SKM-1 treated with dmso at 0.1 percent for 144 hours (cell line): ENCODE results near the gene POC1A.
A peak's percentile ranks its signal among the peaks of the same experiment; 100 is the strongest.

ENCODE experiments used
- DNase-seq: peaks from one replicate; lab custom pipeline; 2025; ENCODE audit not compliant: unreplicated experiment; lab: John Stamatoyannopoulos, UW

POC1A gene

DNA sequence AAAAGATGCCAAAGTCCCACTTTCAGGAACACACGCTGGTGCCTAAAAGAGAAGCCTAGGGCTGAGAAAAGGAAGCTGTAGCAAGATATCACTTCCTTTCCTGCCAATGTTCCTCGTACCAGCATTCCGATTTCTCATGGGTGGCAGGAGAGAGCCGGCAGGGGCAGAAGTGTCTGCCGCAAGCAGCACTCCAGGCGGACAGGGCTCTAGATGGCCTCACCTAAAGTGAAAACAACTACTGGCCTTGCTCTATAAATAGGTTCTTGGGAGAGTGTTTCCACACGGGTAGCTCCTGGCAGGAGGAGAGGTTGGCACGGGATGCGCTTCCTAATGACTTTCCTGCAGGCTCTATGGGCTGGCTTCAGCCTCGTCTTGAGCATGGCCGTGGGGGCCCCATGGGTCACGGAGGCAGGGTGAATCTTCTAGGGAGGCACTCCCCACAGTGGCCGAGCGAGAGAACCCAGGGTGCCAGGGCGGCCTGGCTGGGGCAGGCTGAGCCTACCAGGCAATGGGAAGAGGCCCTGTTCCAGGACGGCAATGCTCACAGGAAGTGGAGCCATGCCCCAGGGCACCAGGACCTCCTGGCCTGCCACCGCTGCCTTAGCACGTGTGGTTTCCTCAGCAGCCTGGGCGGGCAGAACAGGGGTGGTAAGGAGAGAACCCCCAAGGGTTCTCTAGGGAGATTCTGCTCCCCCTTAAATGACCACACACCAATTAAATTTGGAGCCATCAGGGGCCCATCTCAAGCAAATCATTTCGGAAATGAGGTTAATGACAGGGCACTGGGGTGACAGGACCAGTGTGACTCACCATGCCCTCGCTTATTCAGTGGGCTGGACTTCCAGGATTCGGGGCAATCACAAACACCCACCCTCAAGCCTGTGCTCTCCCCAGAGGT is 83.2 kb downstream of the POC1A start:
- no peak for DNase-seq

DNA sequence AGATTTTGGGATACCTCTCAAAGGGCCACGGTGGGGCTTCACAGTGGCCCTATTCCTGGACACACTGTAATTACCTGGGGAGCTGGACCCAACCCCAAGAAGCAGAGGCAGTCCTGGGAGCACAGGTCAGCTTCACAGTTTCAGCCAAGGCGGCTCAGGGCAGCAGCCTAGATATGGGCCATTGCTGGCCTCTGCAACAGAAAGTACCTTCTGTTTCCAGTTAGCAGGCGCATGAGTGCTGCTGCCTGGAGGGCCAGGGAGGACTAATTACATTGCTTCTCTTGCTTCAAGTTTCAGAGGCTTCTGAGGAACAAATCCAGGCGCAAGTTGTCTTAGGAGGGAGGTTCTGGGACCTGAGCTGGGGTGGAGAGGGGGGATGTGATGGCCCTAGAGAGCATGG is 84.4 kb downstream of the POC1A start:
- no peak for DNase-seq

DNA sequence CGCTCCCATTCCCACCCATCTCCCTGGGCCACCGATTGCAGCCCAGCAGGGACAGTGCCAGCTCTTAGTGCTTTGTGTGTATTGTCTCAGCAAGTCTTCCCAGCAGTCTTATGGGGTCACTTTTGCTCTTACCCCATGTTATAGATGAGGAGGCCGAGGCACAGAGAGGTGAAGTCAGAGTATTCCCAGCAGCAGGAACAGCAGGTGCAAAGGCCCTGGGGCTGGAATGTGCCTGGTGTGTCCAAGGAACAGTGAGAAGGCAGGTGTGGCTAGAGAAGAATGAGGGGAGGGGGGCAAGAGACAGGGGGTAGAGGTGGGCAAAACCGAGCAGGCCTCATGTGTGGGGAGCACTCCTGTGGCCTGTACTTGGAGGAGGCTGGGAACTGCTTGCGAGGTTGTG is 85.1 kb downstream of the POC1A start:
- DNase-seq: no peak

DNA sequence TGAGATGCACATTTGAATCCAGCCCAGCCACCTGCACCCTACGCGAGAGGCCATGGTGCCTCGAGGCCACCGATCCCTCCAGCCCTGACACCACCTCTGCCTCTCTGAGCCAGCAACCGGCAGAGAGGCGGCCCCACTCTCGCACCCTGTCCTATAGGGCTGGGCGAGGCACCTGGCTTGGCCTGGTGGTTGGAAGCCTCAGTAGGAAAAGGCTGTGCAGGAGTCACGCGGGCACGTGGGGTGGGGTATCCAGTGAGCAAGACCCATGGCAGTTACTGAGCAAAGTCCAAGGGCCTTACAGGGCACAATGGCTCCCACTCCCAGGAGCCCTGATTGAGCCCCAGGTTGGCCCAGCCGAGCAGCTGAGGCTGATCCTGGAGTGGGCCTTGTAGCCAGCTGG is 85.5 kb downstream of the POC1A start:
- no peak for DNase-seq

DNA sequence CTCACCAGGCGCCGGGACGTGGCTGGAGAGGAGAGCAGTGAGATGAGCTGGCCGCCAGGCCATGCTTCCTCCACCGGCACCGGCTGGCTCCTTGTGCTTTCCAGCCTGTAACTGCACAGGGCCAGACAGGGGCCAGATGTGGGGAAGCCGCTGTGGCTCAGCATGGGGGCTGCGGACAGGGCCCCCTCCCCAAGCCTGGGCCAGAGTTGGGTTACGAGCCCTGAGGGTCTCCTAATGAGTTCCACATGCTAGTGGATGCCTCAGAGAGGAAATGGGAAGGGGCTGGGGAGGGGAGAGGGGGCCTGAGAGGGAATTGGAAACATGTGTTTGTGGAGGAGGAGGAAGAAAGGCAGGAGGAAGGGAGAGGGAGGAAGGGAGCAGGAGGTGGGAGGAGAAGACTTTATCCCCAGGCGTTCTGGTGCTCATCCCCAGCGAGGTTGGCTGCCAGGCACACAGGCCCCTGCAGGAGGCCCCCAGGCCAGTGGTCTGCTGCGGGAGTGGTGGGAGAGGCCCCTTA is 86.1 kb downstream of the POC1A start:
- DNase-seq: no peak

DNA sequence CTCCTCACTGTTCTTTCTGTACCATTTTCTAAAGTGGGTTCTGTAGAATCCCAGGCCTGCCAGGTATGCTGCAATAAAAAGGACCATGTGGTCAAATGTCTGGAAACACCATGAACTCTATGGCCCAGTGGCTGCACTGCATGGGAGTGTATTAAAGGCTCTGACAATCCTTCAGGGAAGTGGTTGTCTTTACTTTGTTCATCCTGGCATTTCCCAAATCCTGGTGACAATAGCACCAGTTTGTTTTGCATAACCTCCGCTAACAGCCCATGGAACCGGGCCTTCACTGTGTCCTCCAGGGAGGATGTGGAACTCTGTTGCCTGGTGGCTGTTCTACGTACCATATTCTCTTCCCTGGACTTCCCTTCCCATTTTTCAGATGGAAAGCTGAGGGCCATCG is 86.7 kb downstream of the POC1A start:
- no peak for DNase-seq

DNA sequence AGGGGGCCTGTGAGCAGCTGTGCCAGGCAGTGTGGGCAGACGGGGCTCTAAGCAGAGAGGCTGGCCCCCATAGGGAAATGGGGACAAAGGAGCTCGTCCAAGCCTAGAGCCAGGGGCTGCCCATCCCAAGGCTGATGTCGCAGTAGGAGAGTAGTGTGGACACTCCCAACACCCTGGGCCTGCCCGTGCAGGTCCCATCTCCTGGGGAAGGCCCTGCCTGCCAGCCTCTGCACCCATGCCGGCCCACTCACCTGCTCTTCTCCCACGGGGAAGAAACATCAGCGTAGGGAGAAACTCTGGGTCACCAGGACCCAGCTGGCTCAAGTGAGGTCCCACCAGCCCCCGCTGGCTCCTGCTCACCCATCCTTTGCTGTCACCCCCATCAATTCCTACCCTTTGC is 87.2 kb downstream of the POC1A start:
- no peak for DNase-seq

DNA sequence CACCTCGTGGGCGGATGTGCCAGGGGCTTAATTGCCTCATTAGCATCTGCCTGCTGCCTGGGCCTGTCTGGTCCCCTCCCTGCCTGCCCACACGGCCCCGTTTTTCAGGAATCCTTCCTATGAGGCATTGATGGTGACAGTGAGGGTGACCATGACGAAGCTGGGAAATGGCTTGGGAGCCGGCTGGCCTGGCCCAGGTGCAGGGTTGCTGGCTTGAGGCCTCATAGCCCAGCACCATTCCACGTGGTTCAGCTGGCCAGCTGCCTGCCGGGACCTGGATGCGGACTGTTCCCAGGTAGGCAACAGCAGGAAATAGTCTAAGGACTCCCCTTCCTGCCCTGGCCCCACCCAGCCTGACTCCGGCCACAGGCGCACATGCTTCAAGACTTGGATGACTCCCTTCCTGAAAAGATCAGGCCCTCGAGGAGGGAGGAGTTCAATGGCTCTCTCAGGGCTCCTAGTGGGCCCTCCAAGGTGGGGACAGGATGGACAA is 88.9 kb downstream of the POC1A start:
- DNase-seq: no peak

DNA sequence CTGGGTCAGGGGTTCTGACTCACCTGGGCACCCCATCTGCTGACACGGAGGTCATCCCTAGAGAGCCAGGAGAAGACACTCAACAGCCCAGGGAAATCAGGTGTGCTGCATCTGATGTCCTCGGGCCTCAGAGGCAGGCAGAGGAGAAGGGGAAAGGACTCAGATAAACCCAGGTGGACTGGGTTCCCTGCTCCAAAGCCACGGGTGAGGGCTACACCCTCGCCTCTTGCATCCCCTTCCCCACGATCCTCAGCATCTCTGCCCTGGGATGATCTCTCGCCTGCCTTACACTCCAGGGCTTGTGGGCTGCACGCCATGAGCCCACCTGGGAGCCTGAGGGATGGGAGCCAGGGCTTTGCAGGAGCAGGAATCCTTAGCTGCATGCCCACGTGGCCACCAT is 89.7 kb downstream of the POC1A start:
- DNase-seq: no peak

DNA sequence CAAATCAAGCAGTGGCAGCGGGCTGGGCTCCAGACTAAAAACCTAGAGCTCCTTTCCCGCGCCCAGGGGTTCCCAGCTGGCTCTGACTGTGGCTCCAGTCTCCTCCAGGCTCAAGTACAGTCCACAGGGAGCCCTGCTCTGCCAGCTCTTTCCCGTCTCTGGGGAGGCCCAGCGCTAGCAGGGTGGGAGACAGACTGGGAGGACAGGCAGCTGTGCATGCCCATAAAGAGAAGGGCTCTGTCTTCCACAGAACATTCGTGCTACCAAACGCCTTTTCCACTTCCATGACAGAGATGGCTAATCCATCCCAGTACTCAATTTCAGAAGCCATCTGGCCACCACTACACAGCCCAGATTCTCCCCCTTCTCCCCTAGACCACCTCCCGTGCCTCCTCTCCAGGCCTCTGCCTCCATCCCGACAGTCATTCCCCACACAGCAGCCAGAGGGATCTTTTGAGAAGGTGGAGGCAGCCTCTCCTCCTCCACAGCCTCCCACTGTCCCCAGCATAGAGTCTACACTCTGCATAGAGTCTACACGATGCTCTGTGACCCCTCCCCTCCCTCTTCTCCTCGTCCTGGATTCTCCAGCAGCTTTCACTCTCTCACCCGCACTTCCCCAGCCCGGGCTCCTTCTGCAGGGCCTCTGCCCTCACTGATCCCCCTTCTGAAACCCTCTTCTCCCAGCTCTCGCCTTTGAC is 91.0 kb downstream of the POC1A start:
- DNase-seq: no peak

DNA sequence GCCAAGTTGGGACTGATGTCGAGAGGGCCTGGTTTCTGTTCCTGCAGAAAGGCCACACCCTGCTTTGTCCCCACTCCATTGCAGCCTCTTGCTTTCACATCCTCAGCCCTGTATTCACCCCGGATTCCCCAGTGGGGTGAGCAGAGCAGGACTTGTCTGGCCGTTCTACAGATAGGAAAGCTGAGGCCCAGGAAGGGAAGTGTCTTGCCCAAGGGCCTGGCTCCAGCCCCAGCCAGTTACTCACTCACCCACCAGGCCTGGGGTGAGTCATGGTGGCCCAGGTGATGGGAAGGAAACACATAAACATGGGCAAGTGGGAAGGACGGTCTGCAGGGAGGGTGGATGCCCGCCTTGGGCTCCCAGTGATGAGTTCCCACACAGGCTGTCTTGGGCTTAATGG is 91.7 kb downstream of the POC1A start:
- peak; percentile 22 for DNase-seq

DNA sequence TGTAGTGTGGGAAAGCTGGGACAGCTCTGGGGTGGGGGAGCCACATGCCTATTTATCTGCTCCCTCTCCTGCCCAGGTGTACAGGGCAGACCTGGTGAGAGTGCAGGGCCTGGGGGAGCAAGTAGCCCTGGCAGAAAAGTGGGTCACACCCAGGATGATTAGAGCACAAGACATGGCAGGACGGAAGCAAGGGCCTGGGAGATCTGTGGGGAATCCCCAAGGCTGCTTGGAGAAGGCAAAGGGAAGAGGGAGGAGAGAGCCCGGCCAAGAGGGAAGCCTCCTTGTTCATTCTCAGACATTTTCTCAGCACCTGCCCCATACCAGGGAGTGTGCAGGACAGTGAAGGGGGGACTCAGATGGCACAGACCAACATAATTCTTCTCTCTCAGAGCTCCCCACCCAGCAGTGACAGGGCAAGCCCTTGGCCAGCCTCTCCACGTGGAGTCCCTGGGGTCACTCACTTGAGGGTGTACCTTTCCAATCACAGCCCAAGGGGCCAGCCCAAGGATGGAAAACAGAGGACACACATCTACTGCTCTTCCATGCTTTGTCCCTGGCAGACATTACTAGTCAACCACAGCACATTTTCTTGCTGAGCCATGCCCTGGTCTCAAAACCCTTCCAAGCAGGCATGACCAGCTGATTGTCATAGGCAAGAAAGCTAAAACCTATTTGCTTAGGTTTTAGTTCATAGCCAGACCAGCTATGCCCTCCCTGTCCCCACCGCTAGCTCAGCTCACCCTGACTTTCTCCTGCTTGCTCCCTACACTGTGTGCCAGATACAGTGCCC is 92.9 kb downstream of the POC1A start:
- DNase-seq: no peak

DNA sequence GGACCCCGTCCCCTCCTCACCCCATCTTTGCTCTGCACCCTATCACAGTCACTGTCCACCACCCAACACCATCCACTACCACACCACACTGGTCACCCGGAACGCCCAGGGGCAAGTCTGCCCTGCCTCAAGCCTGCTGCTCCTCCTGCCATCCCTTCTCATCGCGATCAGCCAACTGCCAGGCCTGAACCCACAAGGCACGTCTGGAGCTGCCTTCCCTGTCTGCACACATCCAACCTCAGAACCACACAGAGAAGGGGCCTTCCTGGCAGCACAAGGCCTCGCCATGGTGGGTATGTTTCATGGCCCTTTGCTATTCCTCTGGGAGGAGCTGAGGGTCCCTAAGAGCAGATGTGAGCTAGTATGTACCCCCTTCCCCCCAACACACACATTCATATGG is 94.4 kb downstream of the POC1A start:
- DNase-seq: no peak

DNA sequence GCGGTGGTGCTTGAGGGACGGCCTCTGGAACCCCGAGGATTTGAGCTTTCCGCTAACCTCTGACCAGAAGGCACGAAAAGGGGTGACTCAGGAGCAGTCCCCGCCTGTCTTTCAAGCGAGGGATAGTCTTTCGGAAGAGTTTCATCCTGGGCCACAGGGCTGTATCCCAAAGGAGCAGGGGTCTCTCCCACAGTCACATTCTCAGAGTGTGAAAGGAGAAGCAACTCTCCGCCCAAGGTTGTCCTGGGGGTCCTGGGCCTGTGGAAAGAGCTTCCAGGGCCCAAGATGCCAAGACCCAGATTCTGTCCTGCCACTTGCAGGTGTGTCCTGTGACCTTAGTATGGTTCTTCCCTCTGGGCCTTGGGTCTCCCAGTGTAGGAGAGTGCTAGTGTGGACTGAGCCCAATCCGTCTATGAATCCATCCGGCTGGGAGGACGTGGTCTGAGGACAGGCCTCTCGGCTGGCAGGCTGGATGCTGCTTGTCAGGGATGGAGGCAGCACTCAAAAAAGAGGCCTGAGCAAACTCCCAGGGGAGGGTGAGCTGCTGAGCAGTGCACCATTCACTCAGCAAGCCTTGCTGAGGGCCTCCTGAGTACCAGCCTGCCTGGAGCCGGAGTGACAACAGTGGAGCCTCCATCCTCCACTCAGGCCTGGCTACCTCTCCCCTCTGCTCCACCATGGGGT is 96.3 kb downstream of the POC1A start:
- no peak for DNase-seq

DNA sequence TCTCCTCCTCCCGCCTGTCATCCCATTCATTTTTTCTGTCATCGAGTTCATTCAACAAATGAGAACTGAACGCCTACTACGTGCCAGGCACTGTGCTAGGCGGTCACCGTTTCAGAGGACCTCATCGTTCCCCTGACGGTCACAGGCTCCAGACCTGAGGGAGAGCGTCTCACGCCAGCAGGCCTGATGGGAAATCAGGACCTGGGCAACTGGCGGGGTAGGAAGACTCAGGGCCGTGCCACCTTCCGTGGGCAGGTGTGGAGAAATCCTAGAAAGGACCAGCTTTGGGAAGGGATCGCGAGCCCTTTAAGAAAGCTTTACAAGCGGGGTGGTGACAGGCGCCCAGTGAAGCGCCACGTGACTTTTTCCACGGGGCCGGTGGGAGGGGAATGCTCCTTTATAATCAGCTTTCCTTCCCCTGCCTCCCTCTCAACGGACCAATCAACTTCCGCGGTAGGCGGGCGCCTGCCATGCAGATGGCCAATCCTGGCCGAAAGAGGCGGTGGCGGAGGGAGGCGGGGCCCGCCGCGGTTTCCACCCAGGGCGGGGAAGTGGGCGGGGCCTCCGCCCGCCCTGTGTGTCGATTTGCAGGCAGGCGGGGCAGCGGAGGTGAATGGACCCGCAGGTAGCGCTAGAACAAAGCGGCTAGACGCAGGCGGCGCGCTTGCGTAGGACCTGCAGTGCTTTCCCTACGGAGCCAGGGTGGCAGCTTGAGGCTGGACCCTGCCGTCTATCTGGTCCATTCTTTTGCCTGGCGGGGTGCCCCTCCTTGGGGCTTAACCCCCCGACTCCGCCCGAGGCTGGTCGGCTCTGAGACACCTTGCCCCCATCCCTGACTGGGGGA is 97.0 kb downstream of the POC1A start:
- DNase-seq: peak; percentile 97

DNA sequence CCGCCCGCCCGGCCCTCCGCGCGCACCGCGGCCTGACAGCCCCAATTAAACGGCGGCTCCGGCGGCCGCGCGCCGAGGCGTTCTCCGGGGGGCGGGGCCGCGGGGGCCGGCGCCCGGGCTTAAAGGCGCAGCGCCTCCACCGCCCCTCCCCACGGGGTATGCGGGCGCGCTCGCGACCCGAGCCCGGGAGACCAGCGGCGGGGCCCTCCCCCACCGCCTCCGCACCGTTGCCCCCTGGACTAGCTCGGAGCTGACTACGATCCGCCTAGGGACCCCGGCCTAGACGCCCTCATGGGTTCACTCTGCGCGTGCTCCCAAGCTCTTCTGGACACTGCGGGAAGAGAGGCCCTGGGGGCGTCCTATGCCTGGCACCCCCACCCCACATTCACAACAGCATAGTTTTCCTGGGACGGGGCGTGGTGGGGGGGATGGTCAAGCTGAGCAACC is 97.7 kb downstream of the POC1A start, which contains the start of gene DUSP7:
Gene DUSP7 (minus strand): TSS at position 51 of the 447 bp plus-strand sequence. CDS start 205 bp downstream, outside the sequence.
- DNase-seq: peak; percentile 47

DNA sequence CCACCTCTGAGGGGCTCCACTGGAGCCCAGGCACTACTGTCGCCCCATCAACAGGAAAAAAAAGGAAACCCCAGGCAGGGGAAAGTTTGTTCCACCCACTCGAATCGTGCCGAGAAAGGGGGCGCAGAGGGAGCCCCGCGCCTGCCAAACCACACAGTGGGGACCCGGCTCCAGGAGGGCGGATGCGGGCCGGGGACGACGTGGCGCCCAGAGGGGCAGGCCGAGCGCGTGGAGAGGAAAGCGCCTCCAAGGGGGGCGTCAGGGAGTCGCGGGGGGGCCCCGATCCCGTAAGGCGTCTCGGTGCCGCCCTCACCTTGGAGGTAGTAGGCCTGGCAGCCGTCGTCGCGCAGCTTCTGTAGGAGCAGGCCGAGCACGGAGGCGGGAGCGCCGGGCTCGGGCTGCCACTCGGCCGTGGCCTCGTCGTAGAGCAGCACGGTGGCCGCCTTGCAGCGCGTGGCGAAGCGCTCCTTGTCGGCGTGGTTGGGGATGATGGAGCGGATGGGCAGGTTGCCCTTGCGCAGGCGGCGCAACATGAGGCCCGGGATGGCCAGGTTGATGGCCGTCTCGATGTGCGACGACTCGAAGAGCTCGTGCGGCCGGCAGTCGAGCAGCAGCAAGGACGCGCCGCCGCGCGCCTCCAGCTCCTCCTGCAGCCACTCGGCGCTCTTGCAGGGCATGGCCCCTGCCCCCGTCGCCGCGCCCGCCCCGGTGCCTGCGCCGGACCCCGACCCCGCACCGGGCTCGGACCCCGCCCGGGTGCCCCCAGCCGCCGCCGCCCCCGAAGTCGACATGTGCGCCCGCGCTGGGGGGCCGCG is 98.5 kb downstream of the POC1A start:
- DNase-seq: no peak

DNA sequence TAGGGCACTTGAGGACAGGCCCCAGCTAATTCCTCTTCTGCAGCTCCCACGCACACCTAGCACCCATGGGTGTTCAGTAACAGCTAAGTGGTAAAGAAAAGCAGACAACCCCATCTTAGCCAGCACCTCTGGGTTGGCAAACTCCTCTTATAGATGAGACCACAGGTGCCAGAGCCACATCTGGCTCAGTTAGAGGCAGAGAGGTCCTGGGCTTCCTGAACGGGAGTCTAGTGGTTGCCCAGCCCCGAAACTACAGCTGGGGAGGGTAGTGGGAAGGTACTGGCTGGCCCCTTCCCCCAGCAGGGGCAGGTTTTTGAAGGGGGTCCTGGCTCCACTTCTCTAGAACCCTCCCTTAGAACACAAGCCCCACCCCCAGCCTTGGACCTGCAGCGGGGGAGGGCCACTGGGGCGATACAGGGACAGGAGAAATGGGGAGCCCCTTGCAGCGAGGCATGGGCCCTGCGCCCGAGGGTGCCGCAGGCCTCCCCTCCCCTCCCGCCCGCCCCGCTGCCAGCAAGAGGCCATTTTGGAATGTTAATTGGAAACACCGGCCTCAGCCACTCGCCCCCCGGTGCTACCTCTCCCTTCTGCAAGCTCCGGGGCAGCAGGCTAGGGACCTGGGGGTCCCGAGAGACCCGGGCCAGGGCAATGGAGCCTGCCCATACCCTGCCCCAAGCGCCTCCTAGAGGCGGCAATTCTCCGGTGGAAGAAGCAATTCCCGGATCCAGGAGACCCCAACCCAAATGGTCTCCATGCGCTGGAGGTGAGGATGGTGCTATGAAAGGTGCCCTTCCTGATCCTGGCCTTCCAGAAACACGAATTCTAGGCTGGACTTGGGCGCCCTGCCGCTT is 99.3 kb downstream of the POC1A start:
- DNase-seq: no peak
